SKM-1 treated with dmso at 0.1 percent for 144 hours (cell line): Measurements from ENCODE around the gene CNGA3.
"Not testable (repeated sequence)": the region's sequence is repeated elsewhere in the genome, so short reads cannot be mapped to it uniquely, and the experiment has no call there.

Source experiments
- DNase-seq: peaks from one replicate; lab custom pipeline; 2025; ENCODE audit not compliant: unreplicated experiment; lab: John Stamatoyannopoulos, UW

CNGA3 gene

DNA sequence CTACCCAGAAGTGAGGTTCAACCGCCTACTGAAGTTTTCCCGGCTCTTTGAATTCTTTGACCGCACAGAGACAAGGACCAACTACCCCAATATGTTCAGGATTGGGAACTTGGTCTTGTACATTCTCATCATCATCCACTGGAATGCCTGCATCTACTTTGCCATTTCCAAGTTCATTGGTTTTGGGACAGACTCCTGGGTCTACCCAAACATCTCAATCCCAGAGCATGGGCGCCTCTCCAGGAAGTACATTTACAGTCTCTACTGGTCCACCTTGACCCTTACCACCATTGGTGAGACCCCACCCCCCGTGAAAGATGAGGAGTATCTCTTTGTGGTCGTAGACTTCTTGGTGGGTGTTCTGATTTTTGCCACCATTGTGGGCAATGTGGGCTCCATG lies 49.7 kb downstream of the CNGA3 start:
- no peak for DNase-seq

DNA sequence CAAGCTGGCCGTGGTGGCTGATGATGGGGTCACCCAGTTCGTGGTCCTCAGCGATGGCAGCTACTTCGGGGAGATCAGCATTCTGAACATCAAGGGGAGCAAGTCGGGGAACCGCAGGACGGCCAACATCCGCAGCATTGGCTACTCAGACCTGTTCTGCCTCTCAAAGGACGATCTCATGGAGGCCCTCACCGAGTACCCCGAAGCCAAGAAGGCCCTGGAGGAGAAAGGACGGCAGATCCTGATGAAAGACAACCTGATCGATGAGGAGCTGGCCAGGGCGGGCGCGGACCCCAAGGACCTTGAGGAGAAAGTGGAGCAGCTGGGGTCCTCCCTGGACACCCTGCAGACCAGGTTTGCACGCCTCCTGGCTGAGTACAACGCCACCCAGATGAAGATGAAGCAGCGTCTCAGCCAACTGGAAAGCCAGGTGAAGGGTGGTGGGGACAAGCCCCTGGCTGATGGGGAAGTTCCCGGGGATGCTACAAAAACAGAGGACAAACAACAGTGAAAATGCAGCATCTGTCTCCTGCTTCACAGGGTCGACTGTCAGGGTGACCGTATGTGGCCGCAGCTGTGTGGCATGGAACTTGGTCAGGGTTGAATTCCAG lies 50.6 kb downstream of the CNGA3 start:
- no peak for DNase-seq

DNA sequence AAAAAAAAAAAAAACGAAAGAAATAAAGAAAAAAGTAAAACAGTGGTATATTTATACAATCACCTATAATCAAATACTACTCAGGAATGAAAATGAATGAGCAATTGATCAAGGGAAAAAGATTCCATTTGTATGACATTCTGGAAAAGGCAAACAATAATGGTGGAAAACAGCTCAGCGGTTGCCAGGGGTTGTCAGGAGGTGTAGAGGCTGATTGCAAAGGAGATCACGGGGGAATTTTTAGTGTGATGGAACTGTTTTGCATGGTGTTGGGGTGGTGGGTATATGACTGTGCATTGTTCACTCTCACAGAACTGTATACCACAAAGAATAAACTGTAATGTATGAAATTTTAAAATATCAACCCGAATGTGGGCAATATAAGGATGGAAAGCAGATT lies 52.9 kb downstream of the CNGA3 start:
- no peak for DNase-seq

DNA sequence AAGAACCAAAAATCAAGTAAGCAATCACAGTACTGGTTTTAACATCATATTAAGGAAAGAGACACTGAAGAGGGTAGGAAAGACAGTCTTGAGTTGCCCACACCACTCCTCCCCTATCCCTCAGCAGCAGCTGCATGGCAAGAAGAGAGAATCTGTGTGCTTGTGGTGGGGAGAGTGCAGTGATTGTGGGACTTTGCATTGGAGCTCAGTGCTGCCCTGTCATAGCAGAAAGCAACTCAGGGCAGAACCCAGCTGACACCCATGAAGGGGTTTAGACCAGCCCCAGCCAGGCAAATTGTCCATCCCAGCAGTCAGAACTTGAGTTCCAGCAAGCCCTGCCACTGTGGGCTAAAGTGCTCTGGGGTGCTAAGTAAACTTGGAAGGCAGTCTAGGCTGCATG lies 57.6 kb downstream of the CNGA3 start:
- no peak for DNase-seq

DNA sequence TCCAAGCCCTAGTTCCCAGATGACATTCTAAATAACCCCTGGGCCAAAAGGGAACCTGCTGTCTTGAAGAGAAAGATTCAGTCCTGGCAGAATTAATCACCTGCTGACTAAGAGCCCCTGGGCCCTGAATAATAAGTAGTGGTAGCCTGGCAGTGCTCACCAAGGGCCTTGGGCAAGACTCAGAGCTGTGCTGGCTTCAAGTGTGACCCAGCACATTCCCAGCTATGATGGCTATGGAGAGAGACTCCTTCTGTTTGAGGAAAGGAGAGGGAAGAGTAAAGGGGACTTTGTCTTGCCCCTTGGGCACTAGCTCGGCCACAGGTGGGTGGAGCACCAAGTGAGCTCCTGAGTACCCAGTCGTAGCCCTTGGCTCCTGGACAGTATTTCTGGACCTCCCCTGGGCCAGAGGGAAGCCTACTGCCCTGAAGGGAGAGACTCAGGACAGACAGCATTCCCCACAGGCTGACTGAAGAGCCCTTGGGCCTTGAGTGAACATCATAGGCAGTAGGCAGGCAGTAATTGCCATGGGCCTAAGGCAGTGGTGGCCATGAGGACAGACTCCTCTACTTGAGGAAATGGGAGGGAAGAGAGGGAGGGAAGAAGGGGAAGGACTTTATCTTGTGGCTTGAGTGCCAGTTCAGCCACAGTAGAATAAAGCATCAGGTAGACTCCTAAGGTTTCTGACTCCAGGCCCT lies 58.4 kb downstream of the CNGA3 start:
- no peak for DNase-seq

DNA sequence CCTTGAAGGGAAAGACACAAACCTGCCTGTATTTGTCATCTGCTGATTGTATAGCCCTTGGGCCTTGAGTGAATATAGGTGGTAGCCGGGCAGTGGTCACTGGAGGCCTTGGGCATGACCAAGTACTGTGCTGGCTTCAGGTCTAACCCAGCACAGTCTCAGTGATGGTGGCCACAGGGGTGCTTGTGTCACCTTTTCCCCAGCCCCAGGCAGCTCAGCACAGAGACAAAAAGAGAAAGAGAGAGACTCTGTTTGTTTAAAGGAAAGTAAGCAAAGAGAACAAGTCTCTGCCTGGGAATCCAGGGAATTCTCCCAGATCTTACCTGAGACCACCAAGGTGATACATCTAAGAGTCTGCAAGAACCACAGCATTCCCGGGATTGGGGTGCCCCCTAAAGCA lies 59.0 kb downstream of the CNGA3 start:
- DNase-seq, result no peak

DNA sequence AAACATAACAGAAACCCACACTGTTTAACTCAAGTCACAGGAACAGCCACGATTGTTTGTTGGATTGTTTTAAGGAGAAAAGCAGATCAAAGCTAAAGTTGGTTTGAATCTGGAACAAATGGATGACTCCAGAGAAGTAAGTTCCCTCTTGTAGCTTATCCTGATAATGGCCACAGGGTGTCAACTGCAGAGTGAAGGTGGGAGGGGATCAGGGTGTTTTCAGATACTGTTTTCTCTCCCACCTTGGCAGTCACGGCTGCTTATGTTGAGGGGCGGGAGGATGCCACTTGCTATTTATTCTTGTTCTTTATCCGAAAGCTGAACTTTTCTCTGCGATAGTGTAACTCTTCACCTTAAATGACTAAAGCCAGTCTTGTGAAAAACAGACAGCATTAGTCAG lies 61.9 kb downstream of the CNGA3 start:
- DNase-seq, result no peak

DNA sequence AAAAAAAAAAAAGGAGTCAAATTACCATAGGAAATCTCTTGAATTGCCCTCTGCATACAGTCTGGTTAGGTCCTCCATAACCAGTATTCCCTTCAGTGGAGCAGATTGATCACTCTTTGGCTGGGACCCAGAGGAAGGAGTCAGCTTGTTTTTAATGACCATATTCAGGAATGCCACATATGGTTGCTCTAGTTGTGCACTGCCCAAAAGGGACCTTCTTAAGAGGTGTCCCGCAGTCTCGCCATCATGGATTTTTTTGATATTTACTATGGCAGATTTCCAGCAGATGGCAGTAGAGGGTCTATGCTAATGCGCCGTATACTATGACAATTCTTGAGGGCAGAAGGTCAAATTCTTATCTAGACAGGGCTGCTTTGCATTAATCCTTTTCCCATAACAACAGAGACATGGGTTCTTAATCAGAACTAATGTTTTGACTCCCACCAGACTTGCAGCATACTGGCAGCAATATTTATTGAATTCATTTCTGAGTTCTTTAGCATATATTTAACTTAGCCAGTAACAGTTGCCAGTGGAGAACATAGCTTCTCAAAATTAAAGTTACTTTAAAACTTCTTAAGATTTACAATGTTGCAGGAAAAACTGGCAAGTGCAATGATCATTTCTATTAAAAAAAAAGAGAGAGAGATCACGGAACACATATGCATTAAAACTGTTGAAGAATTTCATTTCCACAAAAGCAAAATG lies 66.6 kb downstream of the CNGA3 start:
- peak; percentile 71 for DNase-seq

DNA sequence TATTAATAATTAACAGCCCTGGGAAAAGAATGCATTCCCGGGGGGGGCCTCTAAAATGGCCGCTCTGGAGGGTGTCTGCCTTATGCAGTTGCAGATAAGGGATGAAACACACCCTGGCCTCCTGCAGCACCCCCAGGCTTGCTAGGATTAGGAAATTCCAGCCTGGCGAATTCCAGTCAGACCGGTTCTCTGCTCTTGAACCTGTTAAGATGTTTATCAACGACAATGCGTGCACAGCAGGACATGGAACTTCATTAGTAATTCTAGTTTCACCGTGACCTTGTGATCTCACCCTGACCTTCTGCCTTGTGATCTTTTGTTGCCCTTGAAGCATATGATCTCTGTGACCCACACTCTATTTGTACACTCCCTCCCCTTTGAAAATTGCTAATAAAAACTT lies 68.0 kb downstream of the CNGA3 start:
- DNase-seq, result not testable (repeated sequence)

DNA sequence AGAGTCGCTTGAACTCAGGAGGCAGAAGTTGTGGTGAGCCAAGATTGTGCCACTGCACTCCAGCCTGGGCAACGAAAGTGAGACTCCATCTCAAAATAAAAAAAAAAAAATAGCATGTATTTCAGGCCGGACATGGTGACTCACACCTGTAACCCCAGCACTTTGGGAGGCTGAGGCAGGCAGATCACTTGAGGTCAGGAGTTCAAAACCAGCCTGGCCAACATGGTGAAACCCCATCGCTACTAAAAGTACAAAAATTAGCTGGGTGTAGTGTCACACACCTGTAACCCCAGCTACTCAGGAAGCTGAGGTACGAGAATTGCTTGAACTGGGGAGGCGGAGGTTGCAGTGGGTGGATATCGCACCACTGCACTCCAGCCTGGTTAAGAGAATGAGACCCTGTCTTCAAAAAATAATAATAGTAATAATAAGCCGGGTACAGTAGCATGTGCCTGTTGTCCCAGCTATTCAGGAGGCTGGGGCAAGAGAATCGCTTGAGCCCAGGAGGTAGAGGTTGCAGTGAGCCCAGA lies 69.5 kb downstream of the CNGA3 start:
- not testable (repeated sequence) for DNase-seq

DNA sequence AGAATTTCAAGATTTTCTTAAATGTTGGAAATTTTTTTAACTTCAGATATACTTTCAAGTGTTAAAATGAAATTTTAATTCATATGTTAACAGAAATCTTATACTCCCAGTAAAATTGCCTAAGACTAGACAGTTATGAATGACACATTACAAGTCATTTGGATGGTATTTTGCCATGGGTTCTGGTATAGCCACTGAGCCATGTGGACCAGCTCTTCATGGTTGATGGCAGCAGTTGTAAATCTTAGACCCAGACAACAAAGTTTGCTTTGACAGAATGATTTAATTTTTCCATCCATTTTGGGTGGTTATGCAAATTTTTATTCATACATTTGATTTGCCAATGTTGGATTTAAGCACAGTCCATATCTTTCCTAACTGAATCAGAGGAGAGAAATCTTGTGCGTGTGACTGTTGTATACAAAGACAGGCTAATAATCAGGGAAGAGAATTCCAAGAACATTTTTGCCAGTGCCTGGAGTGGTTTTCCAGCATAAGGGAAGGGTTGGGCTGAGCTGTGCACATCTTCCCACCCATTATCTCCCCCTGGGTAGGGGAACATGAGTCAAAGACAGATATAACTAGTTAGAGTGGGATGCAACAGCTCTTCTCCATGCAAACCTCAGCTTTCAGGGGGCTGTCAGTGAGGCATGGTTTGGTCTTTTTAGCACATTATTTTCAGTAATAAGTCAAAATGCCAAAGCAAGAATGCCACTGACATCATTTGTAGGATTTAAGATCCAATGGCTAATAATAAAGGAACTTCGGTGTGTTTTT lies 70.3 kb downstream of the CNGA3 start:
- DNase-seq, result no peak

DNA sequence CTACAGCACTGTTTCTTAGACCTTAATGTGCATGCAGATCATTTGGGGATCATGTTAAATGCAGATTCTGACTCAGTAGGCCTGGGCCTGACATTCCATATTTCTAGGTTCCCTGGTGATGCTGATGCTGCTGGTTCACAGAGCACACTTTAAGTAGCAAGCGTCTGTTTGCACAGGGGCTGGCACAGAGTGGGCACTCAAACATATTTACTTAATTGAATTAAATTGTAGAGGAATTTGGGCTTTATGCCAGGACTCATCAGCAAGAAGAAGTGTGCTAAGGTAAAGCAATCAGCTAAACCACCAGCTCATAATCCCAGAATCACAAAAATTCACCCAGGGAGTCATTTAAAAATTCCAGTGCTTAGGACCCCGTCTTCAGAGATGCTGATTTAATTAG lies 73.3 kb downstream of the CNGA3 start:
- no peak for DNase-seq

DNA sequence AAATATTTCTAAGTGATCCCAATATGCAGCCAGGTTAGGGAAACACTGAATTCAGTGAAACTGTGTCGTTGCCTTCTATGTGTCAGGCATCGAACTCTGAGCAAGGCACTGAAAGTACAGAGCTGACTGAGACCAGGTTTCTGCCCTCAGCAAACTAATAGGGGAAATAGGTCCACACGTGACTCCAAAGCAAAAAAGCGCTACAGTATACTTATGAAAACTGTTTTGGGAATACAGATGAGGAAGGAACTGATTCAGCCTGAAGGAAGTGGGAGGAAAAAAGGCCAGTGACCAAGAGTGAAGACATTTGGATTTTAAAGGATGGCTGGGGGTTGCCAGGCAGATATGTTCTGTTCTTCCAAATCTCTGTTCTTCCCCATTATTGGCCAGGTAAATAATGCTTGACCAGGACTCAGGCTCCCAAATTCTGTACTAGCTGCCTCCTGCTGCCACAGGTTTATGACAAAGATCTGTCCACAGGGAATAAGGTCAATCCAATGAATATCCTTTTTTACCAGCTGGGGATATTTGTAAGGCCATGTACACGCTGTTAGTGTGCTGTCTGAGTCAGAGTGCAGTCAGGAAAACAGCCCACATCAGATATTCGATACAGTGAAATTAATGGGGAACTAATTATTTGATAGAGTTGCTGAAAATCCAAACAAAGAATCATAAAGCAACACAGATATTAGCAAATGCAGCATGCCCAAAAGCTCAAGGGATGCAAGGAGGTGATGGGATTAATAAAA lies 73.9 kb downstream of the CNGA3 start:
- no peak for DNase-seq

DNA sequence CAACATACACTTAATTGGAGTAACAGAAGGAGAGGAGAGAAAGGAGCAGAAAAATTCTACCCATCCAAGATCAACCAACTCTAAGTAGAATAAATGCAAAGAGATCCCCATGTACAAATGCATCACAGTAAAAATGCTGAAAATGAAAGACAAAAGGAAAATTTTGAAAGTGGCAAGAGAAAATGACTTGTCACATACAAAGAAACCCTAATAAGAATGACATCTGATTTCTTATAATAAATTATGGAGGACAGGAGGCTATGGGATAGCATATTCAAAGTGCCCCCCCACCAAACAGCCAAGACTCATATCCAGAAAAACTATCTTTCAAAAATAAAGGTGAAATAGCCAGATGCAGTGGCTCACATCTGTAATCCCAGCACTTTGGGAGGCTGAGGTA lies 76.2 kb downstream of the CNGA3 start:
- no peak for DNase-seq

DNA sequence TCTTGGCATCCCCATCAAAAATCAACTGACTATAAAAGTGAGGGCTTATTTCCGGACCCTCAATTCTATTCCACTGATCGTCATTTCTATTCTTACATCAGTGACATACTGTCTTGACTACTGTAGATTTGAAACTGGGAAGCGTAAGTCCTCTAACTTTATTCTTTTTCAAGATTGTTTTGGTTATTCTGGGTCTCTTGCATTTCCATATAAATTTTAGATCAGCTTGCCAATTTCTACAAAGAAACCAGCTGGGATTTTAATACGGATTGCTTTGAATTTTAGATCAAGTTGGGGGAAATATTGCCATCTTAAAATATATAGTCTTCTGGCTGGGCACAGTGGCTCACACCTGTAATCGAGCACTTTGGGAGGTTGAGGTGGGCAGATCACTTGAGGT lies 80.5 kb downstream of the CNGA3 start:
- no peak for DNase-seq

DNA sequence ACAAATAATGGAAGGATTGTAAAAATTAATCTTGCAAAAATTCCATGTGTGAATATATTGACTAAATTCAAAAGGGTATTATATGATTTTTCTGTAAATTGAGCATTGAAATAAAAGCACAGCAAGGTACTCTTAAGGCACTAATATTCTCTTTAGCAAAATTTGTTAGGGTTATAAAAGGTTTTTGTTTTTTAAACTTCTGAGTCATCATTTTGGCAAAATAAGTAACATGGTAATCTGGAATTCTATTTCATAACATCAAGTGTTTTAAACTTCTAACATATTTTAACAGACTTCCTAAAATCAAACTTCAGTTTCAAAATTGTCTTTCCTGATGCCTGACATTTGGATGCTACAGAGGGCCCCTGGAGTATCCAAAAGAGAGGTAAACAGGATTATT lies 85.9 kb downstream of the CNGA3 start:
- DNase-seq, result no peak

DNA sequence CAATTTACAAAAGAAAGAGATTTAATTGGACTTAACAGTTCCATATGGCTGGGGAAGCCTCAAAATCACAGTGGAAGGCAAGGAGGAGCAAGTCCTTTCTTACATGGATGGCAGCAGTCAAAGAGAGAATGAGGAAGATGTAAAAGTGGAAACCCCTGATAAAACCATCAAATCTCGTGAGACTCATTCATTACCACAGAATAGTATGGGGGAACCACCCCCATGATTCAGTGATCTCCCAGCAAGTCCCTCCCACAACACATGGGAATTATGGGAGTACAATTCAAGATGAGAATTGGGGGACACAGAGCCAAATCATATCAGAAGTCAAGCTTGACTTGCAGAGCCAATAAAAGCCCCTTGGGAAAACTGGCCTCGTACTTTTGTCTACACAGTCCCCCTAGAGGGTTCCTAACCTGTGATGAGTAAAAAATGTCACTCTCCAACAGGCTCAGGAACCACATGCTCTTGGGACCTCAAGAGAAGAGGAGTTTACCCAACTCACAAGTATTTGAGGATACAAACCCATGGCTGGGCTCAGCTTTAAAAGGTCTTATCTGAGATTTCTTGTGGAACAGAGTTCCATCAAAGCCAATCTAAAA lies 87.2 kb downstream of the CNGA3 start:
- DNase-seq, result no peak

DNA sequence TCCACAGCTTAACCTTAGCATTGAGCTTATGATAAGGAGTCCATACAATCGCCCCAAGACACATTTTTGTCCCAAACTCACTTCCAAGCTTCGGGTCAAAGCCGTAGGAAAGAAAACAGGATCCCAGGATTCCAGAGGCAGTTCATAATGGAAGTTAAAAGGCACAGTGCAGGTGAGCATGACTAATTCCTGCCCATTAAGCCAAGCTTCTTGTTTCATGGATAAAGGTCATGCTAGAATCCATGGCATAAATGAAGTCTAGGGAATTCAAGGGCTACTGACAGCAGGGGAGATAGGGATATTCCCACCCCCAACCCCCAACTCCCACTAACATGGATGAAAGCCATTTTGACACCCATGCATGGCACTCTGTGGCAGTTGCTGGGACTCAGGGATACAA lies 88.2 kb downstream of the CNGA3 start:
- DNase-seq, result no peak

DNA sequence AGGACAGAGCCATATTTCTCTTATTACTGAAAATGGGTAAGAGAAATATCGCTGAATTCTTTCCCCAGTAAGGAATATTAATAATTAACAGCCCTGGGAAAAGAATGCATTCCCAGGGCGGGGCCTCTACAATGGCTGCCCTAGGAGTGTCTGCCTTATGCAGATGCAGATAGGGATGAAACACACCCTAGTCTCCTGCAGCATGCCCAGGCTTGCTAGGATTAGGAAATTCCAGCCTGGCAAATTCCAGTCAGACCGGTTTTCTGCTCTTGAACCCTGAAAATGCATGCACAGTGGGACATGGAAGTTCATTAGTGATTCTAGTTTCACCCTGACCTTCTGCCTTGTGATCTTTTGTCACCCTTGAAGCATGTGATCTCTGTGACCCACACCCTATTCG lies 89.4 kb downstream of the CNGA3 start:
- not testable (repeated sequence) for DNase-seq

DNA sequence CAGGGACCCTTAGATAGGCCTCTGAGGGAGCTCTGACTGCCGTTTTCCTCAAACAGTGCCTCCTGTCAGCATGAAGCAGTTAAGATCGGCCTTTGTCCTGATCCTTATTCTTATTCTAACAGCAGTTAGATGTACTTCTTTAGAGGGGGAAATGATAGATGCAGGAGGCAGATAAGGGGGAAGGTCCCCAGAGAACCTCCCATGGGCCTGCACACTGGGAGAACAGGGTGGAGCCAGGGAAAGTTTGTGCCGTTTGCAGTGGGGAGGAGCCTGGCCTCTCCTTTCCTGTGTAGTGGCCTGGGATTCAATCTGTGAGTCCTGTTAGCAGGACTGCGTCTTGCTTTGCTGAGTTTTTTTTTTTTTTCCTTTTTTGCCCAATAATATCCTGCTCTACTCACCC lies 90.5 kb downstream of the CNGA3 start:
- no peak for DNase-seq
